GM21423 (cell line): ENCODE measurements around the gene NDOR1.

Experiments
- ATAC-seq: cut with Tn5 transposase; IDR thresholded peaks from one replicate; pipeline ENCODE4 v1.9.1; 2021; ENCODE audit warnings: mild to moderate bottlenecking, moderate library complexity; ENCODE audit not compliant: unreplicated experiment

The NDOR1 gene

GRCh38 chr9:137205126-137206069 is at the start of gene NDOR1, which contains the start of gene TMEM203:
NDOR1 (plus strand) TSS chr9:137205700; CDS start chr9:137205778, 78 bp downstream.
TMEM203 (minus strand) TSS chr9:137205648; CDS start chr9:137205414, 234 bp downstream.
- peak; percentile 39 for ATAC-seq

DNA sequence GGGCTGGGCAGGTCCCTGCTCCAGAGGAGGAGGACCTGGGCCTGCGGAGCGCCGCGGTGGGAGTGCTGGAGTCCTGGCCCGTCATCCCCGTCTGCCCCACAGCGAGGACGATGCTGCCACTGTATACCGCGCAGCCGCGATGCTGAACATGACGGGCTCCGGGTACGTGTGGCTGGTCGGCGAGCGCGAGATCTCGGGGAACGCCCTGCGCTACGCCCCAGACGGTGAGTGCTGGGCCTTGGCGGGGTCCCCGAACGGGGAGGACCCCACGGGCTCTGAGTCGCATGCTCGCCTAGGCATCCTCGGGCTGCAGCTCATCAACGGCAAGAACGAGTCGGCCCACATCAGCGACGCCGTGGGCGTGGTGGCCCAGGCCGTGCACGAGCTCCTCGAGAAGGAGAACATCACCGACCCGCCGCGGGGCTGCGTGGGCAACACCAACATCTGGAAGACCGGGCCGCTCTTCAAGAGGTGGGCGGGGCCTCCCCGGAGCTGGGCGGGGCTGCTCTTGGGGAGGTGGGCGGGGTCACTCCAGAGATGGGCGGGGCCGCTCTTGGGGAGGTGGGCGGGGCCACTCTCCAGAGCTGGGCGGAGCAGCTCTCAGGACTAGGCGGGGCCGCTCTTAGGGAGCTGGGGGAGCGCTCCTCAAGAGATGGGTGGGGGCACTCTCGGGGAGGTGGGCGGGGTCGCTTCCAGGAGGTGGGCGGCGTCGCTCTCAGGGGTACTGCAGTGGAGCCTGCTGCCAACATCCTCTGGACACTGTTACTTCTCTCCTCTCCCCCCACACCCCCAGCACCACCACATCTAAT is 48.7 kb upstream of the NDOR1 start:
- no peak for ATAC-seq

- ATAC-seq, result no peak
These were observed 47.7 kb upstream of the NDOR1 start for GRCh38 chr9:137157618-137158415.

DNA sequence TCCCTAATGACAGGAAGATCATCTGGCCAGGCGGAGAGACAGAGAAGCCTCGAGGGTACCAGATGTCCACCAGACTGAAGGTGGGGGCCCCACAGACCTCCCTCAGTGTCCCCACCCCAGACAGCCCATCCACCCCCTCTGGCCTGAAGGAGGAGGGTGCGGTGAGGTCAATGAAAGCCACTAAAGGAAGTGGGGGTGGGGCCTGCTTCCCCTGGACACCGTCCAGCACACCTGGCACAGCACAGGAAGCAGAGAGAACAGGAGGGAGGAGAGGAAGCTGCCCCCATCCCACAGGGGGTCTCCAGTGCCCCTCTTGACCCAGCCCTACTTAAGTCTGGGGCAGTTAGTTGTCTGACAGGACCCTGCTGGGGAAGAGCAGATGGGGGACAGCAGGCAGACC is 46.9 kb upstream of the NDOR1 start:
- no peak for ATAC-seq

- no peak for ATAC-seq
These were observed 46.1 kb upstream of the NDOR1 start for GRCh38 chr9:137159105-137160053.

DNA sequence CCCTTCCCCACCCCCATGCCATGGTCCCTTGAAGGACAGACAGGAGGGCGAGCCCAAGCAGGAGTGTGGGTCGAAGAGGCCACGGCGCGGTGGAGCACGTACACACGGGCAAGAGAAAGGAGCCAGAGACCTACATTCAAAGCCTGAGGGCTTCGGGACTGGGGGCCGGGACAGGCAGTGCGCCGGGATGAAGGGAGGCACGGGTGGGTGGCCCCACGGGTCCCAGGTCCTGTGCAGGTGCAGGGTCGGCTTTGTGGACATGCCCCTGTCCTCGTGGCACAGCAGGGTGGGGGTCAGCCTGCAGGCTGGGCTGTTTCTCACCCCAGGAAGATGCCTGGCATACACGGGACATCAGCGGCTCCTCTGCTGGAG is 45.5 kb upstream of the NDOR1 start:
- ATAC-seq, result no peak

- ATAC-seq, result no peak
These were observed 44.6 kb upstream of the NDOR1 start for GRCh38 chr9:137160716-137161557.

- no peak for ATAC-seq
These were observed 43.7 kb upstream of the NDOR1 start for GRCh38 chr9:137161558-137162486.

- no peak for ATAC-seq
These were observed 42.8 kb upstream of the NDOR1 start for GRCh38 chr9:137162505-137163364.

GRCh38 chr9:137163365-137163715 is 42.2 kb upstream of the NDOR1 start:
- ATAC-seq, result no peak

- ATAC-seq, result no peak
These were observed 41.7 kb upstream of the NDOR1 start for GRCh38 chr9:137163805-137164204.

DNA sequence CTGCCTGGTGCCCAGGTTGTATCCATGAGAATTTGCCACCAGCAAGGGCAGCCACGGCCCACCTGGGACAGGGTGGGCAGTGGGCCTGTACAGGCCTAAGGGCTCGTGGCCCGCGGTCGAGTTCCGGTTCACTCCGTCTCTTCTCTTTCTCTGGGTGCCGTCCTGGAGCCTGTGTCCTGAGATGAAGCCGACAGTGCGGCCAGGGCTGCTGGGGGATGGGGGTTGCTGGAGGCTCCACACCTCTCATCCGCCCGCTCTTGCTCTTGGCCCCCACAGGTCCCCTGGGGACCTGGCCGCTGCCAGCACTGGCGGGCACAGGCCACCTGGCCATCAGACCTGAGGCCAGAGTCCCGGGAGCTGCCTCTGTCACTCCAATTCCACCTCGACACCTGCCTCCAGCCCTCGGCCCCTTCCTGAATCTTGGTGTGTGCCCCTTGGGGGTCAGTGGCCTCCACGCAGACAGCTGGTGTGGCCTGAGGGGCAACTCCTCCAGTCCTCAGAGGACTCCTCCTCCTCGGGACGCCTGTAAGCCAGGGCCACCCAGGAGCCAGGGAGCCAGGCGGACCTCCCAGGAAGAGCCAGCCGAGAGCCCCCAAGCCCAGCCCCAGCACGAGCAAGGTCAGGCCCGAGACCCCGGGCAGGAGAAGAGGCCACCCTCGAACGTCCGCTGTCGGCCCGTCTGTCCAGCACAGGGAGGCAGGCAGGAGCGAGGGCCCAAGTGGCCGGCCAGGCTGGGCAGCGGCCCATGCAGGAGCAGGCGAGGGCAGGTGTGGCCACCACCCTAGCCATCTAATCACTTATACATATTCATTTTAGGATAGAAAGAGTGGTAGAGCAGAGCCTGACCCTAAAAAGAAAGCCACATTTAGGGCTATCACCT is 40.9 kb upstream of the NDOR1 start:
- ATAC-seq, result no peak

DNA sequence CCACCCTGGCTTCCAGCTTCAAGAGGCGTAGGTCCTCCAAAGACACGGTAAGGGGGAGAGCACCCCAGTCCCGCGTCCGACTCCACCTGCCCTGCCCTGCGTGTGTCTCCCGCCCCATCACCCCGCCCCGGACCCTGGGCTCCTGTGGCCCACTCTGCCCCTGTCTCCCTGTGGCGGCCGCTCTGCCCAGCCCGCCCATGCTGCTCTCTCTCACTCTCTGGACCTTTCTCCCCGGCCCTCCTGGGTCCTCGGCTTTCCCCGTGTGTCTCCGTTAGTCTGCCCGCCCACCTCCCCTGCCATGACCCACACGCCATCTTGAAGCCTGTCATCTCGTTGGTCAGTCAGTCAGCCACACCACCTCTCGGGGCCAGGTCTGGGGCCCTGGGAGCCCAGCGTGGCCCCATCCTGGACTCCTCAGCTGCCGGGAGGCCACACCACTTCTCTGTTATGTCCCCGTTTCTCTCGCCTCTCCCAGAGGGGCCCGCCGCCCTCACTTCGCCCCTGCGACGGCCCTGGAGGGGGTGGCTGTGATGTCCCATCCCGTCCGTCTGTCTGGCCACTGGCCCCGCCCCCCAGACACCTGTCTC is 40.2 kb upstream of the NDOR1 start:
- no peak for ATAC-seq

GRCh38 chr9:137166380-137167229 is 38.9 kb upstream of the NDOR1 start:
- no peak for ATAC-seq

DNA sequence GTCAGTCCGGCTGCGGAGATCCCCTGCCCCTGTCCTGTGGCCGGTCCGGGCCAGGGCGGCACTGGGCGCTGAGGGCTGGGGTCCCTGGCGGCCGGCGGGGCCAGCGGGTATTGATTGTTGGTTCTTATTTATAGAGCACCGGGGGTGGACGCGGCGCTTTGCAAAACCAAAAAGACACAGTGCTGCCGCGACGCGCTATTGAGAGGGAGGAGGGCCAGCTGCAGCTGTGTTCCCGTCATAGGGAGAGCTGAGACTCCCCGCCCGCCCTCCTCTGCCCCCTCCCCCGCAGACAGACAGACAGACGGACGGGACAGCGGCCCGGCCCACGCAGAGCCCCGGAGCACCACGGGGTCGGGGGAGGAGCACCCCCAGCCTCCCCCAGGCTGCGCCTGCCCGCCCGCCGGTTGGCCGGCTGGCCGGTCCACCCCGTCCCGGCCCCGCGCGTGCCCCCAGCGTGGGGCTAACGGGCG is 38.2 kb upstream of the NDOR1 start:
- ATAC-seq, result no peak
